Large intestine (tissue), 3 donors: ENCODE measurements around the gene ISYNA1. TPM values are rescaled to one million over a fixed set of nuclear protein-coding genes. Genes with fewer than 3 reads are reported as not detected.

Experiments used
- DNase-seq, 2 donors: peaks; one replicate each; pipeline versions ENCODE4 v3.0.0 to v3.0.0-alpha.2; 2013
- H3K27ac ChIP-seq: one replicate; pipeline ENCODE4 v1.5.1; 2013; ENCODE audit warnings: low read length
- H3K27me3 ChIP-seq: 2 replicates; pipeline ENCODE4 v1.6.1; 2013; ENCODE audit warnings: low read length; ENCODE audit not compliant: control insufficient read depth, insufficient read depth
- H3K36me3 ChIP-seq: 2 replicates; pipeline ENCODE4 v1.6.1; 2013; ENCODE audit warnings: low read length; ENCODE audit not compliant: control insufficient read depth, insufficient read depth
- H3K4me1 ChIP-seq: one replicate; pipeline ENCODE4 v1.6.1; 2013; ENCODE audit warnings: low read length; ENCODE audit not compliant: control insufficient read depth, insufficient read depth
- H3K4me3 ChIP-seq: one replicate; pipeline ENCODE4 v1.5.1; 2013; ENCODE audit warnings: low read length
- H3K9me3 ChIP-seq: one replicate; pipeline ENCODE4 v1.6.1; 2013; ENCODE audit warnings: mild to moderate bottlenecking, low read depth, low read length, moderate library complexity; ENCODE audit not compliant: control insufficient read depth
- WGBS: methylation state at CpG from one replicate; pipeline ENCODE4 v1.1.5; 2013; ENCODE audit warnings: low lambda C conversion rate; ENCODE audit not compliant: insufficient coverage; 5-methylcytosine and 5-hydroxymethylcytosine counted together
- polyA plus RNA-seq: library from polyadenylated mRNA; unstranded; fragments of 120-200 nt; gene quantifications from one replicate; pipeline ENCODE4 v1.2.1, GENCODE V29; 2013

Gene ISYNA1
- polyA plus RNA-seq, 1 donor = 64.4 TPM

GRCh38 chr19:18456974-18457373 is 19.0 kb upstream of the ISYNA1 start:
- no peak overlapping the region for H3K27ac ChIP-seq
- peaks cover 7% of the 10 kb centered on the region for H3K4me1 ChIP-seq
- peaks cover 65% of the 10 kb centered on the region for H3K36me3 ChIP-seq
- H3K9me3 ChIP-seq = no peaks in the 10 kb centered on the region
- no peaks in the 10 kb centered on the region for H3K27me3 ChIP-seq
- no CpG with 5 or more reads among the region's 9 CpGs for WGBS
- no peak for DNase-seq
- no peak overlapping the region for H3K4me3 ChIP-seq

DNA sequence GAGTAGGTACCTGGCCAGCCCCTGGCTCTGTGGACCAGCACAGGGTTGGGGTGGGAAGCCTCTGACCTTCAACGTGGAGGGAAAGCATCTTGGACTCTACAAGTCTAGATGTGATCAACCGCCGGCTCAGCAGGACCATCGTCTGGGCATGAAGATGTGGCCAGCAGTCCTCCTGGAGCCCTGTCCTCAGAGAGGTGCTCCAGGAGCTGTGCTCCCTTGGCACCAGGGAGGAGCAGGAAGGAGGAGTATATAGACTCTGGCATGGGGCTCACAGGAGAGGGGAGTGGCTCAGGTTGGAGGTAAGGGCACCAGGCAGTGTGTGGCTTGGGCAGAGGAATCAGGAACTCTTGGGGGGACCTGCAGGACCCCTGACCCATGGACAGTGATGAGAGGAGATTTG is 18.3 kb upstream of the ISYNA1 start:
- Histone ChIP-seq H3K9me3 (no peaks in the 10 kb centered on the region), H3K4me1 (peaks cover 7% of the 10 kb centered on the region), H3K27me3 (no peaks in the 10 kb centered on the region), H3K36me3 (peaks cover 64% of the 10 kb centered on the region), H3K4me3 (no peak overlapping the region), H3K27ac (no peak overlapping the region)
- DNase-seq = no peak
- WGBS = no CpG with 5 or more reads among the region's 4 CpGs

GRCh38 chr19:18453269-18454024 is 15.5 kb upstream of the ISYNA1 start:
- 82% methylated on average over 3 of the region's 10 CpGs for WGBS
- peaks cover 3% of the 10 kb centered on the region for H3K9me3 ChIP-seq
- H3K27ac ChIP-seq = no peak overlapping the region
- H3K4me3 ChIP-seq = no peak overlapping the region
- no peaks in the 10 kb centered on the region for H3K27me3 ChIP-seq
- peaks cover 69% of the 10 kb centered on the region for H3K36me3 ChIP-seq
- DNase-seq = no peak
- H3K4me1 ChIP-seq = peaks cover 4% of the 10 kb centered on the region

DNA sequence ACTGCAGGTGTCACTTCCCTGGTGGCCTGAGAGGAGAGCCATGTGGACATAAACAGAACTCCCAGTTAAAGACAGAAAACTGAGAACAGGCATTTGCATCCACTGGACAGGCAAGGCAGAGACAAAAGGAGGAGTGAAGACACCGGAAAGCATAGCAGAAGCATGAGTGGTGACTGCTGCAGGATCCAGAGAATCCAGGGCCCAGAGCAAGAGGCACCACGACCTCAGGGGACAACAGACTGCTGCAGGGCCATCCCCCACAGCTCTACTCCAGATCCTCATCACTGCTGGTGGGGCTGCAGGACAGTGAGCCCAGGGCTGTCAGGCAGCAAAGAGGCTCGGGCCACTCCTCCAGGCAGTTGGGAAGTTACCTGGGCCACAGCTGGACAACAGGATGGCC is 14.5 kb upstream of the ISYNA1 start:
- Histone ChIP-seq H3K36me3 (peaks cover 64% of the 10 kb centered on the region), H3K4me1 (peaks cover 4% of the 10 kb centered on the region), H3K27ac (no peak overlapping the region), H3K4me3 (no peak overlapping the region), H3K27me3 (no peaks in the 10 kb centered on the region), H3K9me3 (peaks cover 3% of the 10 kb centered on the region)
- WGBS = no CpG with 5 or more reads among the region's 3 CpGs
- no peak for DNase-seq

DNA sequence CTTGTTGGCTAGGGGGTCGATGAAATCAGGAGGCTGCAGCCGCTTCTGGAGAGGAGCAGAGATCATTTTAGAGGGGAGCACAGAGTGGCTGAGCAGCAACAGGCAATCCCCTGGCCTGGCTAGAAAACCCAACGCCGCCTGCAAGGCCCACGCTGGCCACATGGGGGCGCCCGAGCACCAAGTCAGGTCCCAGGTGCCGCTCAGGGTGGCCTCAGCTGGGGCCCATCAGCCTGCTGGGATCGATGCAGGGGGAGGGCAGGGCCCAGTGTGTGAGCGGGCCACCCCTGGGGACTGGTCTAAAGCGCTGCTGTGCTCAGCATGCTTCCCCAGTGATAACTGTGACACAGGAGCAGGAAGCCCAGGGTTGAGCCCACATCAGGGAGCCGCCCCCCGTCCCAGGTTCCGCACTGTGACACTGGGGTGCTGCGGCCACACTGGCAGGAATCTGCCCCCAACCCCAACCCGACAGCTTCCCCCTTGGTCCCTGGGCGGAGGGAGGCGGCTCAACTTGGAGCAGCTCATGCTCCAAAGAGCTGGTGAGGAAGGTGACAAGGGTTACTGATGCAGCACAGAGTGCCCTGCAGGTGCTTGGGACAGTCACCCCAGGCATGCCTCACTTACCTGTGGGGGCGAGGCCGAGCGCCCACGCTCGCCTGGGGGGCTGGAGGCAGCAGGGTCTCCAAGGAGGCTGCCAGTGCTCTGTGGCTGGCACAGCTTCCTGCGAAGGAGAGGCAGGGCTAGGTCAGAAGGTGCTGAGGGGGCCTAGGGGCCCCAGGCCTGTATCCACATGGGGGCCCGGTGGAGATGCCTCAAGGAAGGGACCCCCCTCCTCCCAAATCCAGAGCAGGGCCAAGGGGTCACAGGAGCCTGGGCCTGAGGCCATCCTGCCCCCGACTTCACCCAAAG is 13.3 kb upstream of the ISYNA1 start:
- H3K4me3 ChIP-seq = no peak overlapping the region
- no peak overlapping the region for H3K27ac ChIP-seq
- H3K36me3 ChIP-seq = peaks cover 62% of the 10 kb centered on the region
- DNase-seq = peak; percentile 62 to 64
- H3K4me1 ChIP-seq = peaks cover 7% of the 10 kb centered on the region
- no CpG with 5 or more reads among the region's 26 CpGs for WGBS
- H3K27me3 ChIP-seq = no peaks in the 10 kb centered on the region
- H3K9me3 ChIP-seq = peaks cover 3% of the 10 kb centered on the region

DNA sequence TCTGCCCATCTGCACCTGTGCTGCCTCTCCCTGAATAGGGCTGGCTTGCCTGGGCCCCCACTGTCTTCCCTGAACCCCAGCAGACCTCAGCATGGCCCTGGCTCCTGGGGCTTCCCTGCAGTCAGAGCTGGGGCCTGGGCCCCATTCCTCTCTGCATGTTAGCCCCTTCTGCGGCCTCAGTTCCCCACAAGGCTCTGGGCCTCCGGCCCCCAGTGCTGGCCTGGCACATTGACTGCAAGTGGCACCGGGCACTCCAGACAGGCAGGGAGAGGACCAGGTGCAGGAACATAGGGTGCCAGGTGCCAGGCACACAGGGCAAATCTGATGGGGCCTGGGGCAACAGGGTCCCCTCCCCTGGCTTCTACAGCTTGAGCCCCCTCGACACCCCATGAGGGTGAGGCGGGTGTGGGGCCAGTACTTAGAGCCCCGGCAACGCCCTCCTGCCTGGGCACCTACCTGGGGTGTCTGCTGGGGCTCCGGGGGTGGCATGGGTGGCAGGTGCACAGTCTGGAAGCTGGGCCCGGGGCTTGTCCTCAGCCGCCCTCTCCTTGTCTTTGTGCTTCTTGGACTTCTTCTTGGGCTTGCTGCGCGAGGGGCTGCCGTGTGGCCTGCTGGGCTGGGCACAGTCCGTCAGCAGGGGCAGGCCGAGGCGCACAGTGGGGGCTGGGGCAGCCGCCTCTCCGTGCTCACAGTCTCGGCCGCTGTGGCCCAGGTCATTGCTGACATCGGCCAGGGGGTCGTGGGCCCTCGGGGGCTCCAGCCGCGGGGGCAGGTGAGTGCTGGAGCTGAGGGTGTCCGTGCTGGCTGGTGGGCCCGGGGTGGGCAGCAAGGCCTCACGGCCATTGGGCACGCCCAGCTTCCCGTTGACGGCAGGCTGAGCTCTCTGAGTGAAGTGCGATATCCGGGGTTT is 12.3 kb upstream of the ISYNA1 start:
- no peak for DNase-seq
- WGBS = no CpG with 5 or more reads among the region's 33 CpGs
- Histone ChIP-seq H3K36me3 (peaks cover 67% of the 10 kb centered on the region), H3K4me3 (no peak overlapping the region), H3K4me1 (peaks cover 15% of the 10 kb centered on the region), H3K9me3 (peaks cover 3% of the 10 kb centered on the region), H3K27me3 (no peaks in the 10 kb centered on the region), H3K27ac (no peak overlapping the region)

- peaks cover 72% of the 10 kb centered on the region for H3K36me3 ChIP-seq
- H3K27me3 ChIP-seq = no peaks in the 10 kb centered on the region
- no peak overlapping the region for H3K4me3 ChIP-seq
- H3K4me1 ChIP-seq = peaks cover 21% of the 10 kb centered on the region
- H3K27ac ChIP-seq = no peak overlapping the region
- H3K9me3 ChIP-seq = peaks cover 4% of the 10 kb centered on the region
- WGBS = no CpG with 5 or more reads among the region's 14 CpGs
- DNase-seq = no peak
These were observed 11.6 kb upstream of the ISYNA1 start for GRCh38 chr19:18449552-18449951.

DNA sequence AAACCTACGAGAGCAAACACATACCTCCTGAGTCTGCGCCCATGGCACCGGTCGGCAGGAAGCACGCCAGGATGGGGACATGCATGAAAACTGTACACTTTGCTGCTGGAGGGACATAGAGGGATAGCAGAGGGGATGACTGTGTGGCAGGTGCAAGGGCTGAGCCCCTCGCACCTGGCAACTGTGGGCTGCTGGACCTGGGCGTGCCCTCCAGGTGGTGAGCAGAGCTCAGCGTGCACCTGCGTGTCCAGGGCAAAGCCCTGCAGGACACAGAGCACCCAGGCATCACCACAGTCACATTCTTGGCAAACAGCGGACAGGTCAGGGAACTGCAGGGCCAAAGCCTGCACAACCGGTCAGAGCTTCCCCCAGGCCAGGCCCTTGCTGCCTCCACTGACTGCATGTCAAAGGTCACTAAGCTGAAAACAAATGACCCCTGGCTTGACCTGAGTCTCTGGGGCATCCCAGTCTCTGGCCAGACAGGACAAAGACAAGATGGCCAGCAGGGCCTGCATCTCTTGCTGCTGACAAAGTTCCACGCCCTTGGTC is 9.0 kb upstream of the ISYNA1 start:
- no CpG with 5 or more reads among the region's 12 CpGs for WGBS
- no peak overlapping the region for H3K27ac ChIP-seq
- peaks cover 11% of the 10 kb centered on the region for H3K9me3 ChIP-seq
- no peaks in the 10 kb centered on the region for H3K27me3 ChIP-seq
- H3K4me3 ChIP-seq = no peak overlapping the region
- peaks cover 73% of the 10 kb centered on the region for H3K36me3 ChIP-seq
- DNase-seq = no peak
- H3K4me1 ChIP-seq = peaks cover 22% of the 10 kb centered on the region

DNA sequence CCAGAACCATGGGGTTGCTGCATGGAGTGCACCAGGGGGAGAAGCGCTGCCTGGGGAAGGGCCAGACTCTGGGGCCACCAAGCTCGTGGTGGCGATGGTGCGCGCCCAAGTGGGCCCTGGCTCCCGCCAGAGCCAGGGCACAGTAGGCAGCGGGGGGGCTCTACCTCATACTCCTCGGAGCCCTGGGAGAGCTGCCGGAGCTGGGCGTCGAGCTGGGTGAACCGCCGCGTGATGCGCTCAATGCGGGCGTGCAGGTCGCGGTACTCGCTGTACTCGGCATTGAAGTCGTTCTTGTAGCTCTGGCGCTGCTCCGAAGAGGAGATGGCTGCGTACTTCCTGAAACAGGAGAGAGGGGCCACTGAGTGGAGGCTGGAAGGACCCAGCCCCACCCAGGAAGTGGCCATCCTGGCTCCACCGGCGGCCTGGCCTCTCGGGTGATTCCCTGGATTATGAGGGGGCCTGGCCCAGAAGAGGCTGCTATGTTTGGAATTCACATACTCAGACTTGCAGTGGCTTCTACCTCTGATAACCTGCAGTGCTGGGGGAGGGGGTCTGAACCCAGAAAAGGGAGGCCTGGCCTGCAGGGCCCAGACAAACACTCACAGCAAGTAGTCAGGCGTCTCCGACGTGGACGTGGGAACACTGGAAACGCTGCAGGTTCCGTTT is 8.3 kb upstream of the ISYNA1 start:
- no CpG with 5 or more reads among the region's 34 CpGs for WGBS
- peaks cover 28% of the 10 kb centered on the region for H3K4me1 ChIP-seq
- H3K4me3 ChIP-seq = no peak overlapping the region
- no peak overlapping the region for H3K27ac ChIP-seq
- DNase-seq = no peak
- peaks cover 70% of the 10 kb centered on the region for H3K36me3 ChIP-seq
- no peaks in the 10 kb centered on the region for H3K27me3 ChIP-seq
- peaks cover 12% of the 10 kb centered on the region for H3K9me3 ChIP-seq
